RWPE2 (cell line): Measurements from ENCODE around the gene ASAH2.

Source experiments
- ATAC-seq: fragments of 200-7000 bp; cut with Tn5 transposase; 3 replicates; pipeline ENCODE4 v1.9.1; 2021; ENCODE audit warnings: low read depth
- DNase-seq: peaks from one replicate; pipeline ENCODE4 v3.0.0-alpha.2; 2020; ENCODE audit warnings: low spot score
- H3K27ac ChIP-seq: fragments of 450-650 bp; 2 replicates; pipeline ENCODE4 v1.5.1; 2017; ENCODE audit warnings: mild to moderate bottlenecking; ENCODE audit not compliant: poor library complexity, severe bottlenecking
- H3K27me3 ChIP-seq: fragments of 250-450 bp; sonication (Bioruptor Pico); 2 replicates; pipeline ENCODE4 v1.5.1; 2021; ENCODE audit warnings: mild to moderate bottlenecking, moderate library complexity; ENCODE audit not compliant: insufficient read depth, poor library complexity, severe bottlenecking
- H3K36me3 ChIP-seq: fragments of 250-450 bp; sonication (Bioruptor Pico); 2 replicates; pipeline ENCODE4 v1.5.1; 2020; ENCODE audit warnings: low read depth, mild to moderate bottlenecking, moderate library complexity
- H3K4me1 ChIP-seq: fragments of 250-450 bp; sonication (Bioruptor Pico); 2 replicates; pipeline ENCODE4 v1.5.1; 2021; ENCODE audit warnings: mild to moderate bottlenecking, moderate library complexity; ENCODE audit not compliant: insufficient read depth, poor library complexity, severe bottlenecking
- H3K4me3 ChIP-seq: fragments of 250-450 bp; sonication (Bioruptor Pico); 2 replicates; pipeline ENCODE4 v1.5.1; 2021; ENCODE audit warnings: mild to moderate bottlenecking, moderate library complexity; ENCODE audit not compliant: severe bottlenecking
- H3K9me3 ChIP-seq: fragments of 250-450 bp; sonication (Bioruptor Pico); 2 replicates; pipeline ENCODE4 v1.5.1; 2021; ENCODE audit warnings: mild to moderate bottlenecking, moderate library complexity; ENCODE audit not compliant: severe bottlenecking
- CTCF ChIP-seq: fragments of 450-650 bp; IDR thresholded peaks from one replicate; pipeline ENCODE4 v1.5.1; 2017; ENCODE audit warnings: mild to moderate bottlenecking, moderate library complexity; ENCODE audit not compliant: poor library complexity, severe bottlenecking

Gene ASAH2

GRCh38 chr10:50260791-50261281 lies 9.5 kb upstream of the ASAH2 start:
- Histone ChIP-seq H3K9me3 (no peaks in the 10 kb centered on the region), H3K36me3 (no peaks in the 10 kb centered on the region), H3K4me3 (no peak overlapping the region), H3K4me1 (no peaks in the 10 kb centered on the region), H3K27ac (no peak overlapping the region), H3K27me3 (no peaks in the 10 kb centered on the region)
- no peak for ATAC-seq
- no peak for DNase-seq
- no peak for TF ChIP-seq CTCF

GRCh38 chr10:50254479-50254878 lies 3.2 kb upstream of the ASAH2 start:
- TF ChIP-seq CTCF = no peak
- H3K9me3 ChIP-seq = no peaks in the 10 kb centered on the region
- H3K27me3 ChIP-seq = peaks cover 9% of the 10 kb centered on the region
- H3K4me1 ChIP-seq = no peaks in the 10 kb centered on the region
- H3K27ac ChIP-seq = no peak overlapping the region
- no peak for ATAC-seq
- H3K36me3 ChIP-seq = no peaks in the 10 kb centered on the region
- H3K4me3 ChIP-seq = no peak overlapping the region
- no peak for DNase-seq

DNA sequence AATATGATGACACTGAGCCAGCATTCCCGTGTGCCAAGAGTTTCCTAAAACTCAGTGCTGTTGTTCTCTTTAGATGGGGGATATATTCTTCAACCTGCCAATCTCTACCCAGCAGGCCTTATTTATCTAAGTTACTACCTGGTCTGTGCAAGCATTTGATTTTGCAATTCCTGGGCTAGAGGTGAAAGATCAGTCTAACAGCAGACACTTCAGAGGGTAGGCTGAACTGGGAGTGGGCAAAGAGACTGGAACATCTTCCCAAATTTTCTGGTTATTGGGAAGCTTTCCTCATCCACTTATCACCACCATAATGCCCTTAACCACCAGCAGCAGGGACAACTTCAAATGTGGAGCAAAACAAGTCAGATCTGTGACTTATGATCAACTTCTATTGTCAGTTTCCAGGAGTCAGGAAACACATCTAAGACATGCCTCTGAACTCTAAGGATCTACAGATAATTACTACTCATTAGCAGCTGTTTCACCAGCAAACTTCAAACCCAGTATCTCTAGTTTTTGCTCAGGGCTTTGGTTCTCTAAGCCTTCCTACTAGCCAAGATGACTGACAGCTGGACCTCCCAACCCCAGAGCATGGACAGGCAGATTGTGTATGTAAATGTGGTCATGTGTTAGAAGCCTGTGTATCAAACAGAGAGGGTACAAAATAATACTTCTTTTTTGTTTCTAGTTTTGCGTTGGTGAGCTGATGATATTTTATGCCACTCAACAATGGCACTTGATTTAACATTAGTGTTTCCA lies 1.0 kb downstream of the ASAH2 start:
- ATAC-seq = no peak
- H3K27me3 ChIP-seq = peaks cover 9% of the 10 kb centered on the region
- H3K27ac ChIP-seq = no peak overlapping the region
- H3K4me1 ChIP-seq = no peaks in the 10 kb centered on the region
- no peak for DNase-seq
- no peak for TF ChIP-seq CTCF
- no peaks in the 10 kb centered on the region for H3K9me3 ChIP-seq
- H3K36me3 ChIP-seq = no peaks in the 10 kb centered on the region
- no peak overlapping the region for H3K4me3 ChIP-seq

- Histone ChIP-seq H3K4me1 (no peaks in the 10 kb centered on the region), H3K4me3 (no peak overlapping the region), H3K27ac (no peak overlapping the region), H3K9me3 (no peaks in the 10 kb centered on the region), H3K36me3 (no peaks in the 10 kb centered on the region), H3K27me3 (peaks cover 3% of the 10 kb centered on the region)
- TF ChIP-seq CTCF = no peak
- ATAC-seq = no peak
- DNase-seq = no peak
These were observed 2.7 kb downstream of the ASAH2 start for GRCh38 chr10:50248598-50248997.

- H3K9me3 ChIP-seq = no peaks in the 10 kb centered on the region
- H3K4me3 ChIP-seq = no peak overlapping the region
- TF ChIP-seq CTCF = no peak
- no peak overlapping the region for H3K27ac ChIP-seq
- no peaks in the 10 kb centered on the region for H3K4me1 ChIP-seq
- ATAC-seq (no peak), DNase-seq (no peak)
- H3K27me3 ChIP-seq = peaks cover 3% of the 10 kb centered on the region
- no peaks in the 10 kb centered on the region for H3K36me3 ChIP-seq
These were observed 3.3 kb downstream of the ASAH2 start for GRCh38 chr10:50248062-50248461.
